OCI-LY7 (cell line): ENCODE measurements around the gene FAM3D.

ENCODE experiments used
- CTCF ChIP-seq: fragments of 200-600 bp; sonication (generic); conservative IDR thresholded peaks from 2 replicates; pipeline ENCODE4 v1.5.1; 2014; ENCODE audit warnings: mild to moderate bottlenecking, antibody characterized with exemption, low read length, moderate library complexity, mixed read lengths
- EZH2phosphoT487 ChIP-seq: fragments of 200-600 bp; sonication (generic); IDR thresholded peaks from 2 replicates; pipeline ENCODE4 v1.6.1; 2018; ENCODE audit warnings: low read depth, borderline replicate concordance, mild to moderate bottlenecking, mixed run types, antibody characterized with exemption, low read length, moderate library complexity, mixed read lengths

GRCh38 chr3:58638591-58638990, 28.0 kb downstream of the FAM3D start:
- TF ChIP-seq EZH2phosphoT487 (no peak), CTCF (no peak)
